Measurements from ENCODE around the gene NMRK1.

Gene NMRK1

GRCh38 chr9:75112789-75113188, 24.8 kb upstream of the NMRK1 start:
- DNase-seq (ENCODE audit: low read depth in 2 of 2) = no peak
- H3K4me3 ChIP-seq (replicated peaks in 1 of 2; ENCODE audit: low read depth in 2 of 2, low read length in 2 of 2) = no peak overlapping the region
- TF ChIP-seq CTCF (IDR thresholded peaks at IDR 0.05; ENCODE audit: low read depth, low read length) = no peak

GRCh38 chr9:75111019-75111622, 23.2 kb upstream of the NMRK1 start:
- no peak overlapping the region for H3K4me3 ChIP-seq (replicated peaks in 1 of 2; ENCODE audit: low read depth in 2 of 2, low read length in 2 of 2)
- TF ChIP-seq CTCF (IDR thresholded peaks at IDR 0.05; ENCODE audit: low read depth, low read length) = no peak
- no peak for DNase-seq (ENCODE audit: low read depth in 2 of 2)

- TF ChIP-seq CTCF (IDR thresholded peaks at IDR 0.05; ENCODE audit: low read depth, low read length) = no peak
- H3K4me3 ChIP-seq (replicated peaks in 1 of 2; ENCODE audit: low read depth in 2 of 2, low read length in 2 of 2) = no peak overlapping the region
- peak in 1 of 2 donors; percentile 36 for DNase-seq (ENCODE audit: low read depth in 2 of 2)
These were observed 21.4 kb upstream of the NMRK1 start for GRCh38 chr9:75109210-75109839.

GRCh38 chr9:75108571-75108970, 20.6 kb upstream of the NMRK1 start:
- peak; percentile 83 to 84 for DNase-seq (ENCODE audit: low read depth in 2 of 2)
- no peak overlapping the region for H3K4me3 ChIP-seq (replicated peaks in 1 of 2; ENCODE audit: low read depth in 2 of 2, low read length in 2 of 2)
- no peak for TF ChIP-seq CTCF (IDR thresholded peaks at IDR 0.05; ENCODE audit: low read depth, low read length)

GRCh38 chr9:75106857-75107256, 18.9 kb upstream of the NMRK1 start:
- DNase-seq (ENCODE audit: low read depth in 2 of 2) = peak; percentile 38 to 84
- no peak for TF ChIP-seq CTCF (IDR thresholded peaks at IDR 0.05; ENCODE audit: low read depth, low read length)
- H3K4me3 ChIP-seq (replicated peaks in 1 of 2; ENCODE audit: low read depth in 2 of 2, low read length in 2 of 2) = no peak overlapping the region

GRCh38 chr9:75105841-75106240, 17.9 kb upstream of the NMRK1 start:
- no peak overlapping the region for H3K4me3 ChIP-seq (replicated peaks in 1 of 2; ENCODE audit: low read depth in 2 of 2, low read length in 2 of 2)
- peak in 1 of 2 donors; percentile 56 for DNase-seq (ENCODE audit: low read depth in 2 of 2)
- TF ChIP-seq CTCF (IDR thresholded peaks at IDR 0.05; ENCODE audit: low read depth, low read length) = no peak

Data from cardiac fibroblast (primary cell).